NCI-H128 (cell line): ENCODE results near the gene SUSD6.

ENCODE experiments used
- DNase-seq: peaks from one replicate; lab custom pipeline; 2025; ENCODE audit not compliant: unreplicated experiment; lab: John Stamatoyannopoulos, UW

SUSD6 gene

GRCh38 chr14:69671365-69672030, 60.1 kb downstream of the SUSD6 start:
- DNase-seq: no peak

- no peak for DNase-seq
Observed at GRCh38 chr14:69672356-69672755, 61.0 kb downstream of the SUSD6 start.

GRCh38 chr14:69673104-69673503, 61.7 kb downstream of the SUSD6 start:
- DNase-seq: no peak

GRCh38 chr14:69673578-69674305, 62.3 kb downstream of the SUSD6 start:
- DNase-seq: no peak

GRCh38 chr14:69674546-69675244, 63.3 kb downstream of the SUSD6 start:
- no peak for DNase-seq

GRCh38 chr14:69675245-69675583, 63.8 kb downstream of the SUSD6 start:
- no peak for DNase-seq

GRCh38 chr14:69675877-69676416, 64.6 kb downstream of the SUSD6 start:
- DNase-seq: no peak

- DNase-seq: no peak
Observed at GRCh38 chr14:69676723-69677122, 65.3 kb downstream of the SUSD6 start.

GRCh38 chr14:69680297-69680696, 68.9 kb downstream of the SUSD6 start:
- DNase-seq: no peak

GRCh38 chr14:69682136-69682535, 70.7 kb downstream of the SUSD6 start:
- no peak for DNase-seq

GRCh38 chr14:69682621-69683263, 71.3 kb downstream of the SUSD6 start:
- no peak for DNase-seq

- no peak for DNase-seq
Observed at GRCh38 chr14:69683971-69684370, 72.6 kb downstream of the SUSD6 start.

GRCh38 chr14:69684461-69685217, 73.2 kb downstream of the SUSD6 start:
- no peak for DNase-seq

GRCh38 chr14:69685218-69685616, 73.8 kb downstream of the SUSD6 start:
- peak; percentile 63 for DNase-seq

- peak; percentile 89 for DNase-seq
Observed at GRCh38 chr14:69685716-69686115, 74.3 kb downstream of the SUSD6 start.

- DNase-seq: no peak
Observed at GRCh38 chr14:69687606-69688298, 76.4 kb downstream of the SUSD6 start.

- DNase-seq: no peak
Observed at GRCh38 chr14:69688299-69688649, 76.9 kb downstream of the SUSD6 start.

- no peak for DNase-seq
Observed at GRCh38 chr14:69690042-69690441, 78.6 kb downstream of the SUSD6 start.

GRCh38 chr14:69692594-69692993, 81.2 kb downstream of the SUSD6 start:
- DNase-seq: no peak

GRCh38 chr14:69693145-69693544, 81.7 kb downstream of the SUSD6 start:
- DNase-seq: no peak
